Erythroblast (primary cell): ENCODE measurements around the gene CHTOP.

ENCODE experiments used
- GATA1 ChIP-seq: IDR thresholded peaks from 2 replicates; pipeline ENCODE4 v1.6.1; 2011; ENCODE audit warnings: low read depth, mild to moderate bottlenecking, control low read depth, low read length, moderate library complexity
- POLR2A ChIP-seq: IDR thresholded peaks from 2 replicates; pipeline ENCODE4 v1.6.1; 2011; ENCODE audit warnings: mild to moderate bottlenecking, low read length

DNA sequence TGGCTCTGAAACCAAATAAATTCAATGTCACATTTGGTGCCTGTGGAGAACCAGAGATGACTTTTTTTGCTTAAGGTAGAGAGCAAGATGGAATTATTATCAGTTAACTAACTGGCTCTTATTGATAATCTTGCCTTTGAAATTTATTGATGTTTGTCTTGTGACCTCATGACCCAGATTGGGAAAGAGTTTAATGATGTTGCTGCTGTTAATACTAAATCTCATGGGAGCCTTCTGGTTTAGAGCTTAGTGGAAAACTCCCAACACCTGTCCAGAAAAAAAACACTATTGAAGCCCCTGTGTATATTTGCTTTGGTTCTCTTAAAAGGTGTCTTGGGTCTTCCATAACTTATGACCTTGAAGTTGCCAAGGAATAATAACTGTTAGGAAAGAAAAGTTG, 9.9 kb downstream of the CHTOP start:
- TF ChIP-seq POLR2A (no peak), GATA1 (no peak)
